A549 treated with Mapracorat at 1 μM for 4 hours (cell line): ENCODE results near the gene TUBA3E. TPM values are rescaled to one million over a fixed set of nuclear protein-coding genes. Genes with fewer than 3 reads are reported as not detected.

Experiments used
- total RNA-seq: library from RNA; stranded (reverse); fragments of 200-300 nt; extraction: Qiagen RNA extraction; gene quantifications from 5 replicates; pipeline ENCODE4 v1.2.3, GENCODE V29; 2022

Gene TUBA3E
- total RNA-seq = 2.4 to 3.8 TPM (median 3.3 TPM) in 5 replicates

GRCh38 chr2:130198343-130198742 is at the start of gene TUBA3E:
TUBA3E (minus strand) TSS chr2:130198439; CDS start chr2:130198360, 79 bp downstream.

GRCh38 chr2:130181880-130182682 is 16.2 kb downstream of the TUBA3E start, which contains the start of gene MZT2B:
MZT2B (plus strand) TSS chr2:130182262; CDS start chr2:130182283, 21 bp downstream.

GRCh38 chr2:130181325-130181879 is 16.8 kb downstream of the TUBA3E start, which contains the start of gene SMPD4:
SMPD4 (minus strand) TSS chr2:130181602; CDS start chr2:130176592, 5,010 bp downstream.

GRCh38 chr2:130145006-130145414 is 53.2 kb downstream of the TUBA3E start, which contains the start of gene CCDC74B:
CCDC74B (minus strand) TSS chr2:130145112; CDS start chr2:130144996, 116 bp downstream.

Other genes with a start within 250 kb of the TUBA3E start
- gene RAB6C, start 218.8 kb downstream of the TUBA3E start, total RNA-seq = not detected in 5 replicates
- not detected in 5 replicates for gene POTEF, start 69.2 kb downstream of the TUBA3E start, total RNA-seq
- gene CCDC74B, start 53.3 kb downstream of the TUBA3E start, total RNA-seq = 5.7 to 7.3 TPM (median 6.1 TPM) in 5 replicates
- gene SMPD4, start 16.8 kb downstream of the TUBA3E start, total RNA-seq = 64.7 to 81.5 TPM (median 79.4 TPM) in 5 replicates
- gene MZT2B, start 16.2 kb downstream of the TUBA3E start, total RNA-seq = 245 to 472 TPM (median 439 TPM) in 5 replicates
- 143 to 180 TPM (median 159 TPM) in 5 replicates for gene IMP4, start 144.5 kb upstream of the TUBA3E start, total RNA-seq
- 26.2 to 31.3 TPM (median 29.4 TPM) in 5 replicates for gene PTPN18, start 157.6 kb upstream of the TUBA3E start, total RNA-seq